Activated CD8-positive, alpha-beta memory T cell treated with anti-CD3 and anti-CD28 coated beads, Interleukin-2, amount 50 U/mL, for 4 hours (primary cell): ENCODE results near the gene FSTL4.
"Not testable (repeated sequence)": the region's sequence is repeated elsewhere in the genome, so short reads cannot be mapped to it uniquely, and the experiment has no call there.

Experiments used
- DNase-seq: peaks from one replicate; pipeline ENCODE4 v3.0.0-alpha.2; 2020

FSTL4 gene

DNA sequence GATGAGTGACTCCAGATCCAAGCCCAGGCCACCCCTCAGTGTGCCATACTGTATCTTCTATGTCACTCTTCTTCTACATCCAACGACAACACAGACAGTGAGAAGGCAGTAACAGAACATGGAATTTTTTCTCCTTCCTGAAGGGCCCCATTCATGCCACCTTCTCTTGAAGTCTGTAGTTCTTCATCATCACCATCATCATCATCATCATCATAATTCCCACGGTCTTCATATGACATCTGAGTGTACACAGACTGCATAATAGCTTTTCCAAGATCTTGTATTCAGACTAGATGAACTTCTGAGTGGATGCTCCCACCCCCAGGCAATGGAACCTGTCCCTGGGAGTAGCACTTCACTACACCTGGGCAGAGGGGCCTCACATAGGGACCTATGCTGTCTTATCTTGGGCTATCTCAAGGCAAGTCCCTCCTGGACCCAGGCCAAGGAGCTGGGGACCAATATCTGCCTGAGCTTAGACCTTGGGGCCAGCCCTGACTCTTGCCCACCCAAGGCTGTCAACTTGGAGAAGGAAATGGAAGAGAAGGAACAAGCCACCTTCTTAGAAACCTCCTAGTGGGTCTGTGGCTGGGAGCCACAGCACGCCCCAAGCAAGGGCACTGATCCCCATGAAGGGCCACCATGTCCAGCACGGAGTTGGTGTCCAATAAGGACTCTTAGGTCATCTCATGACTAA is 159.1 kb downstream of the FSTL4 start:
- DNase-seq = no peak

DNA sequence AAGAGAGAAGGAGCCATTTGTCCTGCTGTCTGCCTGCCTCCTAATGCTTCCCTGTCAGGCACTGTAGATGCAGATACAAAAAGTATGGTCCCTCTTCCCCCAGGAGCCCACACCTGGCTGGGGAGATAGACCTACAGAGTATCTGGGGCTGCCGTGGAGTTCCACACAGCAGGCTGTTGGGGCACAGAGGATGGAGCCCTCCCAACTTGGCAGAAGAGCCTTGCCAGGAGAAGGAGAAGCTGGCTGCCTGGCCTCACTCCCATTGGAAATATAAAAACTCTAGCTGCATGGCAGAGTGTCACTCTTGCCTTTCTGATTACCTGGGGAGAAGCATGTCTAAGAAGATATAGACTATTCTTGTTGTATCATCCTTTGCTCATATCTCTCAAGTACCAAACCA is 160.4 kb downstream of the FSTL4 start:
- DNase-seq = no peak

DNA sequence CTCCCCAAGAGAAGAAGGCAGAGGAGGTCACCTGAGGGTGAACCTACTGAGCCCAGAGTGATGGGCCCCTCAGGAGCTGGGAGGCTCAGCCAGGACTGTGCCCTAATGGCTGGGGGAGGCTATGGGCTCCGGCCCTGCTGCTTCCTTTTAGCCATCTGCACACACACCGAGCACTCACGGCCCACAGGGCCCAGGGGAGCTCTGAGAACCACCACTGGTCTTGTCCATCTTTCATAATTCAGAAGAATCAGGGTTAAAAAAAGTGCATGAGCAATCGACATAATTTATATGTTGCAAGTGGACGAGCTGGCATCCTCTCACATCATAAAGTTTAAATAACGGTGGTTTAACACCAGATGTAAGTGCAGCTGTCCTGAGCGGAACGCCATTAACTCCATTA is 162.1 kb downstream of the FSTL4 start:
- DNase-seq = no peak

DNA sequence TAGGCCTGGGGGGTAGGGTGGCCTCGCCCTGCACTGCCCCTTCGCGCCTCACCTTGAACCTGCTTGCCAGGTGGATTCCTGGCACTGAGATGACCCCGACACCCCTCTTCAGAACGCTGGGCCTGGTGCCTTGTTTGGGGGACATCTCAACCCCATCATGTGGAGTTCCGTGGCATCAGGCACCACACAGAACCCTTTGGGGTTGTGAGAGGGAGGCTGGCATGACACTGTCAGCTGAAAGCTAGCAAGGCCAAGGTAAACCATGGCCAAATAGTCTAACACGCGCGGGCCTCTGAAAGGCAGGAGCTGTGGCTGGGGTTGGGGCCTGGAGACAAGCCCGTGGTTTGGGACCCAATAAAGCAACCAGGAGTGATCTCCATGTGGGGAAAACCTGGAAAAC is 163.2 kb downstream of the FSTL4 start:
- DNase-seq = no peak

DNA sequence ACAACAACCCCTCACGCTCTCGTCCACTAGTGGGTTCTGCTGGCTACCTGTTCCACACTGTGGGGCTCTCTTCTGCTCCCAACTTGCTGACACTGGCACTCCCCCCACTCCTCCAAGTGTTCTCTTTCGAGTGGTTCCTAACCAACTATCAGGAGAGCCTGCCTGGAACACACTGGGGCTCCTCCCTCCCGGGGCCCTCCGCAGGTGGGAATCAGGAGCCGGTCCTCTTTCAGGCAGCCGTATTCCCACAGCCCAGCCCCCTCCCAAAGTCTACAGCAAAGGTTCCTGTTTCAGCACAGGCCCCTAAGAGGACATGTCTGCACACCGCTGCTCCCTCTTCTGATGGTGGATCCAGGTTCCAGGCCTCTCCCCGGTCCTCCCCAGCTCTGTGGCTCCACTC is 165.9 kb downstream of the FSTL4 start:
- no peak for DNase-seq

DNA sequence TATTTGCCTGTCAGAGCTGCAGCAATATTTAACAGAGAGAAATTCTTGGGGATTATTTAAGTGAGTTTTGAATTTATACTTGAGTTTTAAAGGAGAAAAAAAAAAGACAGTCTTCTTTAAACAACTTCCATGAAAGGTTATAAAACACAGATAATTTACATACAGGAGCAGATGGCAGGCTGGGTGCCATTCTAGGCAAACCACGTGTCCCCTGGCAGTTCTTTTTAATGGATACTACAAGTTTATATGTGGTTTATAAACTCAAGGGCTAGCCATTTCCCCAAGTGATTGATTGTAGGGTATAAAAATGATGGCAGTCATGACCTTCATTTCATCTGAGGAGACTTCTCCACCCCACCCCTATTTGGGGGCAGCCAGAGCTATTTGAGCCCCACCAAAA is 166.6 kb downstream of the FSTL4 start:
- no peak for DNase-seq

DNA sequence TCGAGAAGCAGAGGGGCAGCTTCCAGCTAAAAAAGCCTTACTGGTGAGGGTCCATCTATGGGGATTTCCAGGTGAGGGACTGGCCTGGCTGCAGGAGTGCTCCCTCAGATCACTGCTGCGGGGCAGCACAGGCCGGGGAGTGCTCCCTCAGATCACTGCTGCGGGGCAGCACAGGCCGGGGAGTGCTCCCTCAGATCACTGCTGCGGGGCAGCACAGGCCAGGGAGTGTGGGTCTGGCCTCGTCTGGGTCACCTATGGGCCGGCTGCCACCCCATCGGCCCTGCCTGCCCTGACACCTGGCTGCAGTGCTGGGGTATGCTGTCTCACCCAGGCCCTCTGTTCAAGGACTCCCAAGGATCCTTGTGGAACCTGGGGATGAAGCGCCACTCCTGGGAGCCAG is 167.1 kb downstream of the FSTL4 start:
- not testable (repeated sequence) for DNase-seq

DNA sequence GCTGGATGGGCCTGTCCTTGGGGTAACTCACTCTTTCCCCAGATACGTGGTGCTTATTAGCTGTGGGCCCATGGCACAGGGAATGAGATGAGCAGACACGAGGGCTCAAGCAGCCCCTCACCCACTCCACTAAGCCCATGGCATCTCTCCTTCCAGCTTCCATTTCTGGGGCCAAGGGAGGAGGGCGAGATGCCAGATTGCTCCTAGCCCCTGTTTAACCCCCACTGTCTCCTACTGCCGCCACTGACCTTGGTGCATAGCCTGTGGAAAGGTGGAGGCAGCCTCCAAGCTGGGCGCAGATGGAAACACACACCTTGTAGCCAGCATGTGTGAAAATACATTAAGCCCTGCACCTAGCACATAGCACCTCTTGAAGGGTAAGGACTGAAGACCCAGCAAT is 167.6 kb downstream of the FSTL4 start:
- DNase-seq = no peak

DNA sequence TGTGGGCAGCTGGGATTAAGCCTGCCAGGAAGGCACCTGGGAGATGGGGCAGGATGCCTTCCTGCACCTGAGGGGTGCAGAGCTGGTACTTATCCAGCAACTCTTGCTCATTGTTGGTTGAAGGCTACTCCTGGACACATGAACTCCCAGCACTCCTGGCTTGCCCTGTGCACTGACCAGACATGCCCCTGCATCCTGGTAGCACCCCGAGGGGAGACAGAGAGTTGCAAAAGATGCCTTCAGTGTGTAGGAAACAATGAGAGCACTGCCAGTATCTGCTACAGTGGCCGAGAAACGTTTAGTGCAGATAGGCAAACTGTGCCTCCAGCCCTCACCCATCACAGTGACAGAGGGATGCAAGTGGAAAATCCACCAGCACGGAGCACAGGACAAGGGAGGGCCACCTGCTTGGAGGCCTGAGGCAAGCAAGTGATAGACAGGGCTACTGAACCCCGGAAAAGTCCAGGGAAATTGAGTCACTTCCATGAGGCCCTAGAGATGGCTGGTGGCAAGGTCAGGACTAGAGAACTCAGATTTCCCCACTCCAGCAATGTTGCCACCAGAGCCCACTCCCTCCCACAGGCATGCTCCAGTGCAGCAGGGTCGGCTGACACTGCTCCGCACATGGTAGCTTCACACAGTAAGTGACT is 171.1 kb downstream of the FSTL4 start:
- no peak for DNase-seq

DNA sequence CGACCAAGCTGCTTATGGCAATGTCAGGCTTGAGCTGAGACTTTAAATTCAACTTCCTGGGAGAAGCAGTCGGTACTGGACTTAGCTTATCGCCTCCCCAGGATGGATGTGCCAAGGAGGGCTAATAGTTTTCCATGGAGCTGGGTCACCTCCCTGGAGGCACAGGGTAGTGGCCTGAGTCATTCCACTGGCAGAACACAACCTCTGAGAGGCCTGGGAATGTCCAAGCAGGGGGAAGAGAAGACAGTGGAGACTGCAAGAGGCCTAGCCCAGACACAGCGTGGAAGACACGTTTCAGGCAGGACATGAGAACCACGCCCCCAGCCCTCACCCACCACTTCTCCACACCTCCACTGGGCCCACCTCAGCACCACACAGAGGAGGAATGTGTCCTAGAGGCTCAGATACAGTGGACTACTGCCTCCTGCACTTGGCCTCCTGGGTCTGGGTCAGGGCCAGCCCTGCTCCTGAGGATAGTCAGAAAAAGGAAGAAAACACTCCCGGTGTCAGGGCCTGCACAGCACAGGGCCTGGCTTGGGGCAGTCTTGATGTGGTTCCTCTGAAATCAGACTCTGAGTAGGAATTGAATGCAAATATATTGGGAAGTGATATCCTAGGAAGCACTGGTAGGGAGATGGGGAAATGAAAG is 171.8 kb downstream of the FSTL4 start:
- DNase-seq = no peak

DNA sequence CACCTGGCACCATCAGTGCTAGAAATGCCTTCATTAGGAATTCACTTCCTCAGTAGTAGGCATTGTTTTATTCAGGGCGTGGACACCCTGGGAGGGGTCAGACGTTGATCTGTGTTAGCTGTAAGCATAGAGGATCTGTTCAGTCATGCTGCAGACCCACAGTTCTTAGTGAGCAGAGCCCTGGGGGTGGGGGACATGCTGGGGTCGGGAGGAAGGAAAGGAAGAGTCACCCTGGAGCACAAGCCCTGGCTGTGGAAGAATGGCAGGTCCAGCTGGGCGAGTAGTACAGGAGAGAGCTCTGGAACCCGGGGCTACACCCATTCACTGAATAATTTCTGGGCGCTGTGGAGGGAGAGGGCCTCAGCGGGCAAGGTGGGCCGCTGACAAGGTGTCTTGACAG is 172.5 kb downstream of the FSTL4 start:
- DNase-seq = no peak

DNA sequence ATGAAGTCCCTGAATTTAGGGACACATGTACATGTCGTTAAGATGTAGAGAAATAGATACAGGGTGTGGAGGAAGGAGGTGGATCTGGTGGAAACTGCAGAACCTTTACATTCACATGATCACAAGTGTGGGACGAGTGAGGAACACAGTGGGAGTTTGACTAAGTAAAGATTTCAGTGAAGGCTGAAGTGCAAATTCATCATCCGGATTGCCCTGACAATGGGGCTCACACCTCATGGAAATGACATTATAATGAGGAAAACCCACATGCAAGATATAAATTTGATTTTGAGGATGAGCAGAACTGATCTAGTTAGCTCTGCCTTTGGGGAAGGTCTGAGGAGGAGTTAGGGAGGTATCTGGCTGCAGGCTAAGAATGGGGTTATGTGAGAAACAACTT is 173.9 kb downstream of the FSTL4 start:
- DNase-seq = no peak

DNA sequence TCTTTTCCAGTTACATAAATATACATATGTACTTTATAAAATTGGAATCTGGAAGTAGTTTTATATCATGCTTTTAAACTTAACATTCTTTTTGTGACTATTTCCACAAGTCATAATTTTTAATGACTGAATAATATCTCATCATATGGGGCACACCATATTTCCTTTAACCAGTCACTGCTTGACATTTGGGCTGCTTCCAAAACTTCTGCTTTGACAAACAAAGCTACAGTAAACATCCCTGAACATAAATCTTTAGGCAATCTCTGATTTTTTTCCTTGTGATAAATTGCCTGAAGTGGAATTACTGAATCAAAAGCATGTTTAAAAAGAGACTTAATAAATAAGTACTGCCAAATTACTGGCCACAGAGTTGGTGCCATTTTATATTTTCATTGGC is 178.0 kb downstream of the FSTL4 start:
- DNase-seq = no peak

DNA sequence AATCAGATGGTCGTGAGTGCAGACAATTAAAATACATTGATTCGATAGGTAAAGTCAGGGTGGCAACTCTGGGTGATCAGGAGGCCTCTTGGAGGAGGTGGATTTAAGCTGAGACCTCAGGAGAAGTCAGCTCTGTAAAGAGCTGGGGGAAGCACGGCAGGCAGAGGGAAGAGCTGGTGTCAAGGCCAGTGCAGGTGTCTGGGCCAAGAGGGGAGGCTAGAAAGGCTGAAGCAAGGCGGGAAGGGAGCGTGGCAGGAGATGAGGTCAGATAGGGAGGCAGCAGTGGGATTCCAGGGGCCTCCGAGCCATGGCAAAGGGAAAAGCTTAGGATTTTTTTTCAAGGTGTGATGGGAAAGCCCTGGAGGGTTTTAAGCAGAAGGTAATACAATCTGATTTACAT is 178.7 kb downstream of the FSTL4 start:
- DNase-seq = no peak

DNA sequence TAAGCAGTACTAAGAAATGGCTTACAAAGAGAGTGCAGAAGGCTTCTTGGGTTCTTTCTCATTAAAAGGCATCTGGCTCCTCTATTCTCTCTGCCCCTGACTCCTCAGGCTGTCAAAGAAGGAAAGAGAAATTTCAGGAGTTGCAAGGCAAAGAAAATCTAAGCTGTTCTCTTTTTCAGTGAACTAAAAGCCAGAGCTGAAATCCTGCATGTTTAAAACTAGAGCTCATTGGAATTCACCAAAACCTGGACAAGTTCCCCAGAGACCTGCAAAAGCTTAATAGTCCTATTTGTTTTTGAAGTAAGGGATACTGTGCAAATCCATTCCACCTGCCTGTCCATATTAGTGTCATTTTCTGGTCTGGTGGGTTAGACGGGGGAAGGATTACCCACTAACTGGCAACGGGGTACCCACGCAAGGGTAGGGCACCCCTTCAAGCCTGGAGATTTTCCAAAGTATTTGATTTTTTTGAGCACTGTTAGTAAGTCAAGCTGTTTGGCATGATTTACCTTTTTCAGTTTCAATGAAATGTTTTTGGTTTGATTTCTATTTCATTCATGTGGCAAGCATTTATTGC is 179.3 kb downstream of the FSTL4 start:
- no peak for DNase-seq

DNA sequence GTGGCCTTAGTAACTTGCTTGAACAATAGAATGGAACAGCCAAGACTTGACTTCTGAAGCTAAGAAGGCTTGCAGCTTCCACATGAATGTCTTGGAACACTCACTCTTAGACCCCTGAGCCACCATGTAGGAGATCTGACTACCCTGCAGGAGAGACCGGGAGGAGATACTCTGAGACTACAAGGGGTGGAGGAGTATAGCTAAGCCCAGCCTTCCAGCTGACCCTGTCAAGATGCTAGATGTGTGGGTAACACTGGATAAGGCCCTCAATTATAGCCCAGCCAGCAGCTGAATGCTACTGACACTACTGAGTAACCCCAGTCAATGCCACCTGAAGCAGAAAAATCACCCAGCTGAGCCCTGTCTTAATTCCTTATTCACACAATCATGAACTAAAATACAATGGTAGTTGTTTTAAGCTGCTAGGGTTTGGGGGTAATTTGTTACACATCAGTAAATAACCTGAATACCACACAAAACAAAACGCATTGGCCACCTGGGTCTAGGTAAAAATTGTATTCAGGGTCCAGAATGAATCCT is 180.9 kb downstream of the FSTL4 start:
- DNase-seq = no peak

DNA sequence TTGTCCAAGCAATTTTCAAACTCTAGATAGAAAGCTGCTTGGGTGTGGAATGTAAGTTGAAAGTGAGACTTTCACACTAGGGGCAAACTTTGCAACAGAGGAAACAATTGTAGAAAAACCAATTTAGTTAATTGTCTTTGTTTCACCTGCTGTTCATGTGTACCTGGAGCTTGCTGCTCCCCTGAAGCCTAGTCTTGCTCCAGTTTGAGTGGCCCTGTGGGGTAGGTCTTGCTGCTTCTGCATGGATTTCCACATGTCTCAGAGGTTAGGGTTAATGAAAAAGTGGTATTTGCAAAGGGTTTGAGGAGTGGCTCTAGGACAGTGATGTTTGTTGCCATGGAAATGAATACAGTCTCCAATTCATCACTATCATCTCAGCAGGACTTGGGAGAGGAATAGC is 182.2 kb downstream of the FSTL4 start:
- DNase-seq = no peak

DNA sequence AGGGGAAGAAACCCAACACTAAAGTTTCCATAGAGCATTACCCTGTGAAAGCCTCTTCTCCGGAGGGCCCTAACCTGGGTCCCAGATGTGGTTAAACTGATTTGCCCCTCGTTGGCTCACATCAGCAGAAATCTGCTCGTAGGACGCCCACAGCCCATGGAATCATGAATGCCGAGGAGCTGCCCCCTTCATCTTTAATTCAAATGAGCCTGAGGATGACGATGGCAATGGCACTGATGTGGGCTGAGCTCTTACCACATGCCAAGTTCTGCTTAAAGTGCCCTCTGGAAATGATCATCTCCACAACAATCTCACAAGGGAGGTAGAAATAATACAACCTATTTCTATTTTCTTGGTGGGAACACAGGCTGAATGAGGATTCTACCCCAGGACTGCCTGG is 183.3 kb downstream of the FSTL4 start:
- DNase-seq = no peak

DNA sequence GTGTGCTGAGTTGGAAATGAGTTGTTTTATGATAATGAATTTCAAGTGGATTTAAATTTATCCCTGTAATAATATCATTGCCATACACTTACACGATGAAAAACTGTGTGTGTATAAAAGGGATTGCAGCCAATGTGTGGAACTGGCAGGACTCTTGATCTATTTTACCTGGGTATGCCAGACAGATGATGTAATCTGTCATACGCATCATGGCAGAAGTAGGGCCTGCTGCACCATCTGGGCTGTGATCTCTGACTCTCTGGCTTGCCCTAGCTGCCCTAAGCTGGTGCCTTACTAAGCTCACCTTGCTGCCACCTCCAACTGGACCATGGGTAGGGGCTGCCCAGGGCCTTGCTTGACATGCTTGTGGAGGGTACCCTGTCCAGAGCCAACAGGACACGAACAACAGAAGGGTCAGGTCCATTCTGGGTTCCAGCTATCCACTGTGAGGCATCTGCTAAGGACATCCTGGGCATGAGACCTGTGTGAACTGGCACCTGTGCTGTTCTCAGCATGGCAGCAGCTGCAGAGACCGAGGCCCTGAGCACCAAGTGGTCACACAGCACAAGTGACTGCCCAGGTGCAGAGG is 184.2 kb downstream of the FSTL4 start:
- no peak for DNase-seq

DNA sequence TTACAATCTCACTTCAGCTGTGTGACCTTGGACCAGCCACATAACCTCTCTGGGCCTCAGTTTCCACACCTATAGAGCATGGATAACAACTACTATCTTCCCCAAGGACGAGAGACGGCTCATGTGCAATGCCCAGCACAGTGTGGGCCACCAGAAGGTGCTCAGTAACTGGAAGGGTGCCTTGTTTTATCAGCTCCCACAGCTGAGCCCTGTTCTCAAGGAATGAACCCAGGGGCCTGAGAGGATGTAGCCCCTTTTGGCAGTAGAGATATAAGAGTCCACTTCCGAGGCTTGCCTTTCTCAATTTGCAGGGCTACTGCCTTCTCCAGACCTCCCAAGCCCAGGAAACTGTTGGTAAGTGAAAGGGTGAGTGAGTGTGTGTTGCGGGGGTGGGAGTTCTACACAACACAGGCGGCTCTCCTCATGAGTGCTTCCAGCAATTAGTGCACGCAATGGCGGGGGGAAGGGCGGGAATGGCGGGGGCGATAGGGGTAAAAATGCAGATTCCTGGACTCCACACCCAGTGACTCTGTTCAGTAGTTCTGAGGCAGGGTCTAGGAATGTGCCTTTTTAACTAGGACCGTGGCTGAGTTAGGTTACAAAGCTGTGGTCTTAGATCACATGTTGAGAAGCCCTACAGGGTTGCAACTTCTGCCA is 185.1 kb downstream of the FSTL4 start:
- no peak for DNase-seq

DNA sequence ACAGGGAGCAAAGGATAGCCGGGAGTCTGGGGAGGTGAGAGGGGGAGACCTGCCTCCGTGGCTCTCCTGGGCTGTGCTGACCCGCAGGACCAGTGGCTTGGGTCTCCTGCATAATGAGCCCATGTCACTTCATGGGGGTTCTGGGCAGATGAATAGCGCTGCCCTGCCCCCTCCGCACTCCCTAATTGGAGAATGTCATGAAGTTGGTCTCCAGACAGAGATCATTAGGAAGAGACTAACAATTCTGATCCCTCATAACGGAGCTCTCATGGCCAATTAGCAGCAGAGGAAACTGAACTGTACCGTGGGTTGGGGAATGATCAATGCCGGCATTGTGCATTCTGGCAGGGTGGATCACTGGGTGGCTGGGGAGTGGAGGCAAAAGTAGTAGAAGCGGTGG is 186.1 kb downstream of the FSTL4 start:
- no peak for DNase-seq

DNA sequence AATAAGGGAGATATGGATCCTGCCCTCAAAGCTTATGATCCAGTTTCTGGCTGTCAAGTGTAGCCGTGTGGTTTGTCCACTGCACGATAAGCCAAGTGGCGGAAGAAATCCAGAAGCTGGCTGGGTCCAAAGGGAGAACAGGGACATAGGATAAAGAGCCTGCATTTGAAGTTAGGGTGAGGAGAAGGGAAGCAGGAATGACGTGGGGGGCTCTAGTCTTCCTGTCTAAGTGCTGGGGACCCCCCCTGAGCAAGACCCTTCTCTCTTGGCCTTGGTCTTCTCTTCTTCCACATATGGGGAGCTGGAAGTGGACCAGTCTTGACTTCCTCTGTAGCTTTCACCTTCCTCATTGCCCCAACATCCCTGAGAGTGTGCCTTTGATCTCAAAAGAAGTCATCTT is 186.6 kb downstream of the FSTL4 start:
- DNase-seq = no peak

DNA sequence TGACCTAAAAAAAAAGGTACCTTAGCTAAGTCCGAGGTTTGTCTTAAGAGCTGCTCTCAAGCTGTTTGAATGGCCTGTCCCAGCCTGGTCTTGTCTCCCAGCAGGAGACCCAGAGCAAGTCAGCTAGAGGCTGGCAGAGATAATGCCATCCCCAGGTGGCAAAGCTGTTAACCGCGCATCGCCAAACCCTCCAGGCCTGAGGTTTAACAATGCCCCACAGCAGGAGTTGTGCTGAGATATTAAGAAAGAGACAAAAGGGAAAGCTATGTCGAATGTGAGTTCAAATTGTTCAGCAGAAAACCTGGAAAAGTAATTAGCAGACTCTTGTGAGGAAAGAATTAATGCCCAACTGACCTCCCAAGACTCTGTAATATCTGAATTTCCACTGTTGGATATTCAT is 187.1 kb downstream of the FSTL4 start:
- no peak for DNase-seq
